HepG2 (cell line): ENCODE data around the gene TSKU. TPM values are rescaled to one million over a fixed set of nuclear protein-coding genes. Genes with fewer than 3 reads are reported as not detected.

Source experiments
- ATM ChIP-seq: fragments of 450-650 bp; IDR thresholded peaks from 2 replicates; pipeline ENCODE4 v1.7.1; 2017; ENCODE audit warnings: mild to moderate bottlenecking, borderline replicate concordance
- CEBPB ChIP-seq: IDR thresholded peaks from 2 replicates; pipeline ENCODE4 v1.6.1; 2011; ENCODE audit warnings: low read depth, low read length, improper control_type of control experiment, borderline replicate concordance
- CEBPG ChIP-seq: IDR thresholded peaks from 2 replicates; pipeline ENCODE4 v1.6.1; 2016
- FOXP4 ChIP-seq: sonication (generic); formaldehyde crosslinking; IDR thresholded peaks from 2 replicates; pipeline ENCODE4 v1.4.0; 2020; ENCODE audit warnings: missing genetic modification reagents
- GATAD2A ChIP-seq: IDR thresholded peaks from 2 replicates; pipeline ENCODE4 v1.6.1; 2016
- HES4 ChIP-seq: sonication (generic); formaldehyde crosslinking; IDR thresholded peaks from 2 replicates; pipeline ENCODE4 v1.9.0; 2021; ENCODE audit warnings: mild to moderate bottlenecking, missing genetic modification reagents, borderline replicate concordance
- MXI1 ChIP-seq: IDR thresholded peaks from 3 replicates; pipeline ENCODE4 v1.6.1; 2012; ENCODE audit warnings: low read depth, low read length, inconsistent platforms, borderline replicate concordance
- NCOR1 ChIP-seq: fragments of 200-600 bp; sonication (generic); IDR thresholded peaks from 2 replicates; pipeline ENCODE4 v1.7.0; 2017; ENCODE audit warnings: antibody characterized with exemption, low read length, borderline replicate concordance
- NR2F6 ChIP-seq, 2 experiments: IDR thresholded peaks; 2 replicates each; pipeline ENCODE4 v1.6.1; 2016; ENCODE audit warnings: antibody characterized with exemption in 1 of 2, mild to moderate bottlenecking in 1 of 2
- POLR2A ChIP-seq, 2 experiments: IDR thresholded peaks; 2 replicates each; pipeline ENCODE4 v1.6.1; 2011; ENCODE audit warnings: low read depth in 2 of 2, low read length in 2 of 2, mild to moderate bottlenecking in 1 of 2, moderate library complexity in 1 of 2; ENCODE audit not compliant: insufficient read depth in 1 of 2
- RXRA ChIP-seq: sonication (generic); formaldehyde crosslinking; IDR thresholded peaks from 2 replicates; pipeline ENCODE4 v1.5.1; 2020; ENCODE audit warnings: missing genetic modification reagents
- RXRB ChIP-seq: IDR thresholded peaks from 2 replicates; pipeline ENCODE4 v1.6.1; 2016; ENCODE audit warnings: borderline replicate concordance, missing genetic modification reagents, missing compliant biosample characterization
- SALL1 ChIP-seq: sonication (generic); formaldehyde crosslinking; IDR thresholded peaks from 2 replicates; pipeline ENCODE4 v1.8.0; 2022; ENCODE audit warnings: mild to moderate bottlenecking, missing genetic modification reagents
- SSRP1 ChIP-seq: IDR thresholded peaks from 2 replicates; pipeline ENCODE4 v1.6.1; 2016; ENCODE audit warnings: control low read depth
- TARDBP ChIP-seq: sonication (generic); formaldehyde crosslinking; IDR thresholded peaks from 2 replicates; pipeline ENCODE4 v1.8.0; 2022; ENCODE audit warnings: mild to moderate bottlenecking, missing genetic modification reagents
- TBX3 ChIP-seq: fragments of 450-650 bp; IDR thresholded peaks from 2 replicates; pipeline ENCODE4 v1.6.1; 2017; ENCODE audit warnings: antibody characterized with exemption, mild to moderate bottlenecking, inconsistent platforms, borderline replicate concordance
- TEAD3 ChIP-seq: optimal IDR thresholded peaks from 2 replicates; pipeline ENCODE3; 2016; ENCODE audit warnings: borderline replicate concordance
- THRA ChIP-seq: sonication (generic); formaldehyde crosslinking; IDR thresholded peaks from 2 replicates; pipeline ENCODE4 v1.4.0; 2020; ENCODE audit warnings: missing genetic modification reagents, borderline replicate concordance
- USF2 ChIP-seq, 2 experiments: sonication (generic) in 1 of 2; formaldehyde crosslinking in 1 of 2; IDR thresholded peaks; 2 replicates each; pipeline versions ENCODE4 v1.5.1 to v1.6.1; 2011 to 2020; ENCODE audit warnings: borderline replicate concordance in 1 of 2, low read depth in 1 of 2, low read length in 1 of 2, mild to moderate bottlenecking in 1 of 2, missing genetic modification reagents in 1 of 2, moderate library complexity in 1 of 2
- ZFX ChIP-seq: sonication (generic); formaldehyde crosslinking; IDR thresholded peaks from 2 replicates; pipeline ENCODE4 v1.4.0; 2020; ENCODE audit warnings: mild to moderate bottlenecking, low read depth, missing genetic modification reagents, moderate library complexity
- ZNF205 ChIP-seq: IDR thresholded peaks from 2 replicates; pipeline ENCODE4 v1.6.1; 2018; ENCODE audit warnings: missing biosample characterization, missing genetic modification reagents
- ZNF550 ChIP-seq: sonication (generic); formaldehyde crosslinking; IDR thresholded peaks from 2 replicates; pipeline ENCODE4 v1.4.0; 2020; ENCODE audit warnings: mild to moderate bottlenecking, missing genetic modification reagents, borderline replicate concordance
- ZNF746 ChIP-seq: sonication (generic); formaldehyde crosslinking; IDR thresholded peaks from 2 replicates; pipeline ENCODE4 v1.8.0; 2022; ENCODE audit warnings: mild to moderate bottlenecking, missing genetic modification reagents
- ZNF782 ChIP-seq: sonication (generic); formaldehyde crosslinking; IDR thresholded peaks from 2 replicates; pipeline ENCODE4 v1.4.0; 2020; ENCODE audit warnings: missing genetic modification reagents, mild to moderate bottlenecking, borderline replicate concordance
- ZSCAN25 ChIP-seq: sonication (generic); formaldehyde crosslinking; IDR thresholded peaks from 2 replicates; pipeline ENCODE4 v1.8.0; 2022; ENCODE audit warnings: mild to moderate bottlenecking, missing genetic modification reagents
- polyA plus RNA-seq, 8 experiments: library from polyadenylated mRNA; depleted of rRNA in 3 of 8; stranded (reverse) in 7 of 8; unstranded in 1 of 8; fragments of >200 nt; fragmentation: Illumina TruSeq in 4 of 8; extraction: Trizol in 4 of 8; gene quantifications; 2 replicates each; pipeline versions ENCODE4 v1.2.1 to v1.2.3, GENCODE V29; 2011 to 2016; ENCODE audit warnings: low read depth in 4 of 8, missing spikeins in 1 of 8, mixed read lengths in 1 of 8; ENCODE audit not compliant: insufficient read depth in 1 of 8
- total RNA-seq, 5 experiments: library from RNA; depleted of rRNA; stranded (reverse); fragments of >200 nt; fragmentation: Illumina TruSeq; extraction: Trizol; gene quantifications; 2 replicates each; pipeline ENCODE4 v1.2.3, GENCODE V29; 2016; ENCODE audit warnings: low read depth in 1 of 5

Gene TSKU
- total and polyA plus RNA-seq, 2 of the 13 experiments (the other 11 are each of a cell fraction or from before 2014, with no cell fraction given) = 20.3 to 21.4 TPM

- peak; percentile 67; the same call in 1 of the 2 replicates for TF ChIP-seq ZNF746
- no peak for TF ChIP-seq MXI1
- no peak for TF ChIP-seq ZNF782
- no peak for TF ChIP-seq ZNF550
- TF ChIP-seq GATAD2A = peak; percentile 23; the same call in 1 of the 2 replicates
- TF ChIP-seq USF2 (IDR thresholded peaks at IDR 0.05; ENCODE audit: low read depth, low read length) = peak; percentile 42
- TF ChIP-seq USF2 (CRISPR knock-in tag; IDR thresholded peaks at IDR 0.05; ENCODE audit: borderline replicate concordance) = 0 out of 2 replicates have a peak, but pooled peaks have one; percentile 5
- TF ChIP-seq ZSCAN25 (CRISPR knock-in tag) = 0 out of 2 replicates have a peak, but pooled peaks have one; percentile 38
- TF ChIP-seq SSRP1 (CRISPR knock-in tag) = no peak
- 0 out of 2 replicates have a peak, but pooled peaks have one; percentile 26 for TF ChIP-seq FOXP4 (CRISPR knock-in tag)
- TF ChIP-seq TARDBP (CRISPR knock-in tag) = 0 out of 2 replicates have a peak, but pooled peaks have one; percentile 7
- TF ChIP-seq CEBPB = peak; percentile 55; the same call in 1 of the 2 replicates
- 0 out of 2 replicates have a peak, but pooled peaks have one; percentile 31 for TF ChIP-seq ZNF205
- 0 out of 4 replicates have a peak, but pooled peaks of 1 of the 2 experiments have one; percentile 34 for TF ChIP-seq POLR2A (IDR thresholded peaks at IDR 0.05; ENCODE audit: insufficient read depth in 1 of 2, low read depth in 2 of 2, low read length in 2 of 2)
- TF ChIP-seq ATM = peak; percentile 64; the same call in 1 of the 2 replicates
- peak; percentile 79; the same call in 1 of the 2 replicates for TF ChIP-seq RXRA
- peak; percentile 62; the same call in 1 of the 2 replicates for TF ChIP-seq RXRB
- TF ChIP-seq NCOR1 = peak; percentile 24; the same call in 1 of the 2 replicates
- TF ChIP-seq CEBPG (CRISPR knock-in tag) = peak; percentile 57
- TF ChIP-seq TBX3 = 0 out of 2 replicates have a peak, but pooled peaks have one; percentile 3
- TF ChIP-seq THRA (CRISPR knock-in tag) = 0 out of 2 replicates have a peak, but pooled peaks have one; percentile 21
- TF ChIP-seq HES4 = no peak
- peak; percentile 21; the same call in 1 of the 2 replicates for TF ChIP-seq ZFX (CRISPR knock-in tag)
- peak; percentile 13 for TF ChIP-seq TEAD3 (CRISPR knock-in tag)
- TF ChIP-seq NR2F6 (IDR thresholded peaks at IDR 0.05) = peak; percentile 48; the same call in 1 of the 2 replicates
- TF ChIP-seq NR2F6 (CRISPR knock-in tag; IDR thresholded peaks at IDR 0.05) = no peak
- peak; percentile 54 for TF ChIP-seq SALL1 (CRISPR knock-in tag)
These were observed 12.3 kb upstream of the TSKU start (continued) for GRCh38 chr11:76770642-76771445.
